ENCODE results near the gene TBPL2. TPM values are rescaled to one million over a fixed set of nuclear protein-coding genes. Genes with fewer than 3 reads are reported as not detected.
"Not testable (repeated sequence)": the region's sequence is repeated elsewhere in the genome, so short reads cannot be mapped to it uniquely, and the experiment has no call there.

The TBPL2 gene
- total and polyA plus RNA-seq, 4 donors = not detected

- H3K27me3 ChIP-seq (ENCODE audit: control insufficient read depth in 3 of 3, insufficient read depth in 3 of 3, low read length in 2 of 3) = no peaks in the 10 kb centered on the region
- WGBS, 2 donors = 81 to 86% methylated on average over 3 of the region's 3 CpGs
- ATAC-seq (ENCODE audit: insufficient read depth, low FRiP score) (no peak), DNase-seq (no peak)
- TF ChIP-seq CTCF (IDR thresholded peaks at IDR 0.05; ENCODE audit: control extremely low read depth, extremely low read depth) = no peak
- H3K4me1 ChIP-seq (ENCODE audit: control insufficient read depth in 5 of 5, insufficient read depth in 5 of 5, low read length in 5 of 5) = peaks cover 0 to 4% (median 0%) of the 10 kb centered on the region in 5 donors
- no peaks in the 10 kb centered on the region for H3K9me3 ChIP-seq (ENCODE audit: control insufficient read depth in 4 of 4, insufficient read depth in 3 of 4, low read length in 3 of 4)
- H3K9ac ChIP-seq (ENCODE audit: insufficient read depth in 1 of 2, low read length in 2 of 2) = no peak overlapping the region
- peaks cover 16 to 40% (median 29%) of the 10 kb centered on the region in 4 donors for H3K36me3 ChIP-seq (ENCODE audit: control insufficient read depth in 4 of 4, insufficient read depth in 4 of 4, low read length in 4 of 4)
- H3K4me3 ChIP-seq = no peak overlapping the region
- peak overlapping the region in 1 of 2 donors; percentile 21 for H3K27ac ChIP-seq (ENCODE audit: low read depth in 1 of 2, low read length in 1 of 2)
Observed at GRCh38 chr14:55384536-55384935, 55.9 kb downstream of the TBPL2 start.

- DNase-seq (no peak), ATAC-seq (ENCODE audit: insufficient read depth, low FRiP score) (no peak)
- peaks cover 16 to 36% (median 23%) of the 10 kb centered on the region in 4 donors for H3K36me3 ChIP-seq (ENCODE audit: control insufficient read depth in 4 of 4, insufficient read depth in 4 of 4, low read length in 4 of 4)
- H3K27ac ChIP-seq (ENCODE audit: low read depth in 1 of 2, low read length in 1 of 2) = peak overlapping the region in 1 of 2 donors; percentile 87
- no peaks in the 10 kb centered on the region for H3K9me3 ChIP-seq (ENCODE audit: control insufficient read depth in 4 of 4, insufficient read depth in 3 of 4, low read length in 3 of 4)
- peaks cover 0 to 4% (median 0%) of the 10 kb centered on the region in 5 donors for H3K4me1 ChIP-seq (ENCODE audit: control insufficient read depth in 5 of 5, insufficient read depth in 5 of 5, low read length in 5 of 5)
- H3K9ac ChIP-seq (ENCODE audit: insufficient read depth in 1 of 2, low read length in 2 of 2) = no peak overlapping the region
- TF ChIP-seq CTCF (IDR thresholded peaks at IDR 0.05; ENCODE audit: control extremely low read depth, extremely low read depth) = no peak
- H3K27me3 ChIP-seq (ENCODE audit: control insufficient read depth in 3 of 3, insufficient read depth in 3 of 3, low read length in 2 of 3) = no peaks in the 10 kb centered on the region
- WGBS, 2 donors = 91 to 93% methylated on average over 5 of the region's 5 CpGs
- H3K4me3 ChIP-seq = no peak overlapping the region
Observed at GRCh38 chr14:55383541-55384140, 56.8 kb downstream of the TBPL2 start.

- WGBS, 2 donors = 82 to 92% methylated on average over 10 of the region's 10 CpGs
- Histone ChIP-seq H3K27ac (ENCODE audit: low read depth in 1 of 2, low read length in 1 of 2) (peak overlapping the region in 1 of 2 donors; percentile 87), H3K36me3 (ENCODE audit: control insufficient read depth in 4 of 4, insufficient read depth in 4 of 4, low read length in 4 of 4) (peaks cover 16 to 37% (median 21%) of the 10 kb centered on the region in 4 donors)
- not testable (repeated sequence) for H3K9me3 ChIP-seq (ENCODE audit: control insufficient read depth in 4 of 4, insufficient read depth in 3 of 4, low read length in 3 of 4); H3K4me1 ChIP-seq (ENCODE audit: control insufficient read depth in 5 of 5, insufficient read depth in 5 of 5, low read length in 5 of 5); H3K27me3 ChIP-seq (ENCODE audit: control insufficient read depth in 3 of 3, insufficient read depth in 3 of 3, low read length in 2 of 3); DNase-seq; H3K9ac ChIP-seq (ENCODE audit: insufficient read depth in 1 of 2, low read length in 2 of 2); H3K4me3 ChIP-seq
- peak; percentile 41 for ATAC-seq (ENCODE audit: insufficient read depth, low FRiP score)
Observed at GRCh38 chr14:55383056-55383466, 57.4 kb downstream of the TBPL2 start.

- ATAC-seq (ENCODE audit: insufficient read depth, low FRiP score) = no peak
- TF ChIP-seq CTCF (IDR thresholded peaks at IDR 0.05; ENCODE audit: control extremely low read depth, extremely low read depth) = no peak
- no peak overlapping the region for H3K4me3 ChIP-seq
- peaks cover 16 to 38% (median 22%) of the 10 kb centered on the region in 4 donors for H3K36me3 ChIP-seq (ENCODE audit: control insufficient read depth in 4 of 4, insufficient read depth in 4 of 4, low read length in 4 of 4)
- no peaks in the 10 kb centered on the region for H3K9me3 ChIP-seq (ENCODE audit: control insufficient read depth in 4 of 4, insufficient read depth in 3 of 4, low read length in 3 of 4)
- no peak overlapping the region for H3K27ac ChIP-seq (ENCODE audit: low read depth in 1 of 2, low read length in 1 of 2)
- H3K9ac ChIP-seq (ENCODE audit: insufficient read depth in 1 of 2, low read length in 2 of 2) = no peak overlapping the region
- no peak for DNase-seq
- H3K4me1 ChIP-seq (ENCODE audit: control insufficient read depth in 5 of 5, insufficient read depth in 5 of 5, low read length in 5 of 5) = peaks cover 0 to 4% (median 0%) of the 10 kb centered on the region in 5 donors
- 87 to 89% methylated on average over 4 of the region's 4 CpGs for WGBS, 2 donors
- no peaks in the 10 kb centered on the region for H3K27me3 ChIP-seq (ENCODE audit: control insufficient read depth in 3 of 3, insufficient read depth in 3 of 3, low read length in 2 of 3)
Observed at GRCh38 chr14:55382483-55382882, 57.9 kb downstream of the TBPL2 start.
